Activated T-helper 1 cell treated with anti-CD3 and anti-CD28 coated beads, Interleukin-2, amount 50 U/mL, for 16 hours (primary cell): Measurements from ENCODE around the gene APBA1.

Experiments used
- DNase-seq, 2 donors: peaks; one replicate each; pipeline ENCODE4 v3.0.0-alpha.2; 2020; ENCODE audit warnings: low read depth in 1 of 2, low spot score in 1 of 2

The APBA1 gene

GRCh38 chr9:69579760-69580581, 92.2 kb downstream of the APBA1 start:
- no peak for DNase-seq

- no peak for DNase-seq
Observed at GRCh38 chr9:69579032-69579758, 93.0 kb downstream of the APBA1 start.

GRCh38 chr9:69578026-69578425, 94.1 kb downstream of the APBA1 start:
- DNase-seq = no peak

GRCh38 chr9:69577123-69577522, 95.0 kb downstream of the APBA1 start:
- no peak for DNase-seq

- no peak for DNase-seq
Observed at GRCh38 chr9:69574057-69574456, 98.1 kb downstream of the APBA1 start.

GRCh38 chr9:69573651-69574050, 98.5 kb downstream of the APBA1 start:
- no peak for DNase-seq

GRCh38 chr9:69572611-69573010, 99.6 kb downstream of the APBA1 start:
- no peak for DNase-seq

GRCh38 chr9:69571032-69571431, 101.1 kb downstream of the APBA1 start:
- DNase-seq = no peak

GRCh38 chr9:69569738-69570451, 102.3 kb downstream of the APBA1 start:
- DNase-seq = no peak

- DNase-seq = no peak
Observed at GRCh38 chr9:69564557-69564956, 107.6 kb downstream of the APBA1 start.

GRCh38 chr9:69559126-69559525, 113.0 kb downstream of the APBA1 start:
- no peak for DNase-seq

- no peak for DNase-seq
Observed at GRCh38 chr9:69556707-69557106, 115.5 kb downstream of the APBA1 start.

- DNase-seq = no peak
Observed at GRCh38 chr9:69555802-69556201, 116.4 kb downstream of the APBA1 start.

GRCh38 chr9:69554945-69555344, 117.2 kb downstream of the APBA1 start:
- DNase-seq = no peak

- DNase-seq = no peak
Observed at GRCh38 chr9:69549310-69550202, 122.6 kb downstream of the APBA1 start.

GRCh38 chr9:69548681-69549080, 123.5 kb downstream of the APBA1 start:
- DNase-seq = no peak

- no peak for DNase-seq
Observed at GRCh38 chr9:69546265-69546664, 125.9 kb downstream of the APBA1 start.

GRCh38 chr9:69542942-69543704, 129.0 kb downstream of the APBA1 start:
- no peak for DNase-seq

GRCh38 chr9:69542058-69542457, 130.1 kb downstream of the APBA1 start:
- DNase-seq = no peak

- DNase-seq = no peak
Observed at GRCh38 chr9:69535911-69536310, 136.3 kb downstream of the APBA1 start.
